Left lung (tissue), 10 donors: ENCODE data around the gene ZNF655. TPM values are rescaled to one million over a fixed set of nuclear protein-coding genes. Genes with fewer than 3 reads are reported as not detected.

Experiments used
- ATAC-seq: fragments of 200-7000 bp; cut with Tn5 transposase; one replicate; pipeline ENCODE4 v1.9.1; 2020; ENCODE audit warnings: moderate library complexity
- DNase-seq, 4 donors: peaks; one replicate each; pipeline ENCODE4 v3.0.0-alpha.2; 2013 to 2020
- H3K27ac ChIP-seq, 2 donors: fragments of 200-600 bp; sonication (generic) in 1 of 2; one replicate each; pipeline versions ENCODE4 v1.5.0 to v1.8.0; 2020 to 2021
- H3K27me3 ChIP-seq, 2 donors: fragments of 200-600 bp; sonication (generic) in 1 of 2; one replicate each; pipeline versions ENCODE4 v1.5.0 to v1.8.0; 2020 to 2021
- H3K36me3 ChIP-seq, 2 donors: fragments of 200-600 bp; sonication (generic) in 1 of 2; one replicate each; pipeline versions ENCODE4 v1.5.0 to v1.8.0; 2020 to 2021
- H3K4me1 ChIP-seq, 2 donors: fragments of 200-600 bp; one replicate each; pipeline ENCODE4 v1.8.0; 2021
- H3K4me3 ChIP-seq, 2 donors: fragments of 200-600 bp; sonication (generic) in 1 of 2; one replicate each; pipeline versions ENCODE4 v1.5.0 to v1.8.0; 2020 to 2021; ENCODE audit warnings: mild to moderate bottlenecking in 1 of 2
- H3K9me3 ChIP-seq, 2 donors: fragments of 200-600 bp; sonication (generic) in 1 of 2; one replicate each; pipeline versions ENCODE4 v1.5.0 to v1.8.0; 2020 to 2021
- intact Hi-C, 2 donors: fragments of 100-400 bp; cut with DNase I; formaldehyde crosslinking; loops; one replicate each; pipeline versions ENCODE4 v1.11.2 to v1.14.2; 2022
- polyA plus RNA-seq, 6 donors: library from polyadenylated mRNA; unstranded; fragments of 120-200 nt; gene quantifications; one replicate each; pipeline ENCODE4 v1.2.1, GENCODE V29; 2013; ENCODE audit not compliant: insufficient read length in 6 of 6
- total RNA-seq, 2 donors: library from RNA; stranded (reverse); fragmentation: NEBNext Ultra II Directional; extraction: Animal tissue kit (Norgen Biotek cat#: 25700); gene quantifications; one replicate each; pipeline ENCODE4 v1.2.1, GENCODE V29; 2021
- TF ChIP-seq, protein P1 (sequence below), 2 donors: fragments of 200-600 bp; sonication (generic) in 1 of 2; IDR thresholded peaks; one replicate each; pipeline versions ENCODE4 v1.5.0 to v1.8.0; 2021; ENCODE audit warnings: antibody characterized with exemption in 2 of 2
- donor health status: DM: no; HTN: yes; CAD: no.
- donor health status: DM: no; HTN: no; CAD: no.

Gene ZNF655
- total and polyA plus RNA-seq, 8 donors = 56.0 to 107 (median 95.0) TPM

DNA sequence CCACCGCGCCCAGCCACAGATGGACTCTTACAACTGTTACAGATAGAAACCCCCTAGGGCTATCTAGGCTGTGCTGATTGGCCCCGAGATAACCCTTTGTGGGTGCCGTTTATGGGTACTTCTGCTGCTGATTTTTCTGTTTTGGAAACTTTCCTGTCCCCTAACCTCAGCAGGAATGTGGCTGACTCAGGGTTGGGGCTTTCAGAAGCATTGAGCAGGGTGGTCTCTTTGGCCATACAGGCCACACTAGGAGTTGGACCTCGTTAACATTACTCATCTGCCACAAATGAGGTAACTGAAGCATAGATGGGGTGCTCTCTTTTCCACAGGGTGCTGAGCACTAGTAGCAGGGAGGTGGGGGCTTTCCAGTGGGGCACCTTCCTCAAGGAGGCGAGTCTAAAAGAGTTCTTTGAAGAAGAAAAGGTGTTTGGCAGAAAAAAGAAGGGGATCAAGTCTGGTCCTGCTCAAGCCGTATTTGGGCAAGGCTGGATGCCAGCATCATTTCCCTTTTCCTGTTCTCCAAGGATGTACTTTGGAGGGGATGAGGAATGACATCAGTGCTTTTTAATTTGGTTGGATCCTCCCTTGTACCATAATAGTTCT lies 64.8 kb downstream of the ZNF655 start:
- DNase-seq = no peak
- H3K27ac ChIP-seq = peak overlapping the region in 1 of 2 donors; percentile 13
- intact Hi-C loops = no loop called here
- no peaks in the 10 kb centered on the region for H3K9me3 ChIP-seq
- H3K36me3 ChIP-seq = peaks cover 0 to 99% of the 10 kb centered on the region in 2 donors
- no peaks in the 10 kb centered on the region for H3K27me3 ChIP-seq
- H3K4me3 ChIP-seq = no peak overlapping the region
- ATAC-seq = no peak
- H3K4me1 ChIP-seq = peaks cover 0 to 6% of the 10 kb centered on the region in 2 donors
- TF ChIP-seq, protein P1, sequence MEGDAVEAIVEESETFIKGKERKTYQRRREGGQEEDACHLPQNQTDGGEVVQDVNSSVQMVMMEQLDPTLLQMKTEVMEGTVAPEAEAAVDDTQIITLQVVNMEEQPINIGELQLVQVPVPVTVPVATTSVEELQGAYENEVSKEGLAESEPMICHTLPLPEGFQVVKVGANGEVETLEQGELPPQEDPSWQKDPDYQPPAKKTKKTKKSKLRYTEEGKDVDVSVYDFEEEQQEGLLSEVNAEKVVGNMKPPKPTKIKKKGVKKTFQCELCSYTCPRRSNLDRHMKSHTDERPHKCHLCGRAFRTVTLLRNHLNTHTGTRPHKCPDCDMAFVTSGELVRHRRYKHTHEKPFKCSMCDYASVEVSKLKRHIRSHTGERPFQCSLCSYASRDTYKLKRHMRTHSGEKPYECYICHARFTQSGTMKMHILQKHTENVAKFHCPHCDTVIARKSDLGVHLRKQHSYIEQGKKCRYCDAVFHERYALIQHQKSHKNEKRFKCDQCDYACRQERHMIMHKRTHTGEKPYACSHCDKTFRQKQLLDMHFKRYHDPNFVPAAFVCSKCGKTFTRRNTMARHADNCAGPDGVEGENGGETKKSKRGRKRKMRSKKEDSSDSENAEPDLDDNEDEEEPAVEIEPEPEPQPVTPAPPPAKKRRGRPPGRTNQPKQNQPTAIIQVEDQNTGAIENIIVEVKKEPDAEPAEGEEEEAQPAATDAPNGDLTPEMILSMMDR (IDR thresholded peaks at IDR 0.05) = no peak

DNA sequence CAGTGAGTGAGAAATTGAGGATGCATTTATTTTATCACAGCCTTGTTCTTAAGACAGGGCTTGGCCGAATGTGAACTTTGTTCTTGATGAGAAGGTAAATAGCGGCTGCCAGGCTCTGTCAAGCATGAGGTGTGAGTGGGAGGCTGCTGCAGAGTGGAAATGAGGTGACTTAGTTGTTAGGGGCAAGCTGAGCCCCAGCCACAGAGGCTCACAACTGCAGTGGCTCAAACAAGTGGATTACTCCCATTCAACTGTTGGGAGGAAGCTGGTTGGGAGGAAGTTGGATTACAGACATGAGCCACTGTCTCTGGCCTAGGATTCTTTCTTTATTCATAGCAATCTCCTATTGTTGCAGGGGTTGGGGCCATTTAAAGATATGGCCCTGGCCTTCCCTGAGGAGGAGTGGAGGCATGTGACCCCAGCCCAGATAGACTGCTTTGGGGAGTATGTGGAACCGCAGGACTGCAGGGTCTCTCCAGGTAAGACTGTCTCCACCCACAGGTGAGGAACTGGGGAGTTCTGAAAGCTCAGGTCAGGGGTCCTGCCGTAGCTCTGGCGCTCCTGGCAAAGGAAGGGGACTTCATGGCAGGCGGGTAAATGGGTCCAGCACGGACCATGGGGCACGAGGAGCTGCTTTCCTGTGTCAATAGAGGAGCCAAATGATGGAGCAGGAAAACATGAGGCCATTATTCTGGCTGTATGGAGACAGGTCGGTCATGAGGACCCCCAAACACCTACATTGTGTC lies 65.4 kb downstream of the ZNF655 start:
- DNase-seq = no peak
- Histone ChIP-seq H3K4me1 (no peaks in the 10 kb centered on the region), H3K27me3 (no peaks in the 10 kb centered on the region), H3K36me3 (peaks cover 0 to 100% of the 10 kb centered on the region in 2 donors), H3K27ac (peak overlapping the region in 1 of 2 donors; percentile 13), H3K4me3 (no peak overlapping the region), H3K9me3 (no peaks in the 10 kb centered on the region)
- TF ChIP-seq, protein P1 (IDR thresholded peaks at IDR 0.05) = no peak
- ATAC-seq = no peak
- intact Hi-C loops = no loop called here

DNA sequence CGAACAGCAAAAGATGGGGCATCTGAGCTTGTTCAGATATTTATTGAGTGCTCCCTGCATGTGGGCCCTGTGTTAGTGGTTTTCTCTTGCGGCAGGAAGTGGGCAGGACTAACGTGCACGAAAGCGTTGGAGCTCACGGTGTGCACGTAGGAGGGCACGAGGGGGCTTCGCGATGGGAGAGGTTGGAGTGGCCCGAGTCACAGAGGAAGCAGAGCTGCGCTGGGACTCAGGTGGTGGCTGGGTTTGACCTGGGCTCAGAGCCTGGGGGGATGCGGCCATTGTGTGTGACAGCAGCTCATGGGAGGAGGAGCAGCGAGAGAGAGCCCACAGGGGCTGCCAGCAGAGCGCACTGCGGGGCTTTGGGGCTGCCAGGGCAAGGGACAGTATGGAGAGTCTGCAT lies 66.0 kb downstream of the ZNF655 start:
- ATAC-seq = no peak
- Histone ChIP-seq H3K27me3 (no peaks in the 10 kb centered on the region), H3K4me3 (no peak overlapping the region), H3K4me1 (no peaks in the 10 kb centered on the region), H3K27ac (no peak overlapping the region), H3K36me3 (peaks cover 0 to 100% of the 10 kb centered on the region in 2 donors), H3K9me3 (no peaks in the 10 kb centered on the region)
- no peak for DNase-seq
- TF ChIP-seq, protein P1 (IDR thresholded peaks at IDR 0.05) = no peak
- intact Hi-C loops = no loop called here

DNA sequence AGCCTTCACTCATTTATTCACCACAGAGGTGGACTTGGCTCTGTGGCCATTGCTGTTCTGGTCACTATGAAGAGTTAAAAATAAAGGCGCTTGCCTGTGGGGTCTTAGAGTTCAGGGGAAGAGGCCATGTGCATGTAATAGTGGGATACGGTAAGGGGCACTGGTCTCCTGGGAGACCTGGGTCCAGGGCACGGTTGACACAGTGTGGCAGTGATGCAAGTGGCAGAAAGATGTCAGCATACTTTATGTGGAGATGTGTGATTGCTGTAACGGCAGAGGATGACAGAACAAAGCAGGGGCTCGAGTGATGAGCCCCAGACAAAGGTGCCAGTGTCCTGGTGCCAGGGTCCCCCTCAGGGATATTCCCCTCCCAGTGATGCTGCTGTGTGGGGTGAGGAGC lies 66.9 kb downstream of the ZNF655 start:
- intact Hi-C loops = no loop called here
- no peak overlapping the region for H3K27ac ChIP-seq
- ATAC-seq (no peak), DNase-seq (no peak)
- H3K4me1 ChIP-seq = no peaks in the 10 kb centered on the region
- H3K4me3 ChIP-seq = no peak overlapping the region
- TF ChIP-seq, protein P1 (IDR thresholded peaks at IDR 0.05) = no peak
- peaks cover 0 to 100% of the 10 kb centered on the region in 2 donors for H3K36me3 ChIP-seq
- H3K9me3 ChIP-seq = no peaks in the 10 kb centered on the region
- H3K27me3 ChIP-seq = no peaks in the 10 kb centered on the region

DNA sequence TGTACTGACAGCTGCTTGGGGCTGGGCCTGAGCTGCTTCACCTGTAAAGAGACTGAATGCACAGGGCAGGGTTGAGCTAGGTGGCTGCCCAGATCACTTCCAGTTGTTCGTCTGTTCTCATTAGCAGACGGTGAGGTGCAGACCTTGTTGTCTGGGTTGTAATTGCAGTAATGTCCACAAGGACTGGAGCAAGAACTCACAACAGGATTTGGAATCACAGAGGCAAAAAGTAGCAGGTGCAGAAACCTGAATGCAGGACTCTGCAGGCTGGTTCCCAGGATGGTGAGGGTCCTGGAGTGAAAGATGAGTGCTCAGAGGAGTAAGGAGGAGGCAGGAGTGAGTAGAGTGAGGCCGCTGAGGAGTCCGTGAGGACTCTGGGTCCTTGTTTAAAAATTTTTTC lies 67.5 kb downstream of the ZNF655 start:
- peaks cover 0 to 100% of the 10 kb centered on the region in 2 donors for H3K36me3 ChIP-seq
- no peaks in the 10 kb centered on the region for H3K4me1 ChIP-seq
- H3K9me3 ChIP-seq = no peaks in the 10 kb centered on the region
- no peak overlapping the region for H3K27ac ChIP-seq
- H3K4me3 ChIP-seq = no peak overlapping the region
- ATAC-seq (no peak), DNase-seq (no peak)
- intact Hi-C loops = no loop called here
- H3K27me3 ChIP-seq = no peaks in the 10 kb centered on the region
- TF ChIP-seq, protein P1 (IDR thresholded peaks at IDR 0.05) = no peak
